Measurements from ENCODE around the gene TMCC1. TPM values are rescaled to one million over a fixed set of nuclear protein-coding genes. Genes with fewer than 3 reads are reported as not detected.

Gene TMCC1
- total and polyA plus RNA-seq, 2 experiments from 2014 or later: 12.3 to 26.9 TPM

DNA sequence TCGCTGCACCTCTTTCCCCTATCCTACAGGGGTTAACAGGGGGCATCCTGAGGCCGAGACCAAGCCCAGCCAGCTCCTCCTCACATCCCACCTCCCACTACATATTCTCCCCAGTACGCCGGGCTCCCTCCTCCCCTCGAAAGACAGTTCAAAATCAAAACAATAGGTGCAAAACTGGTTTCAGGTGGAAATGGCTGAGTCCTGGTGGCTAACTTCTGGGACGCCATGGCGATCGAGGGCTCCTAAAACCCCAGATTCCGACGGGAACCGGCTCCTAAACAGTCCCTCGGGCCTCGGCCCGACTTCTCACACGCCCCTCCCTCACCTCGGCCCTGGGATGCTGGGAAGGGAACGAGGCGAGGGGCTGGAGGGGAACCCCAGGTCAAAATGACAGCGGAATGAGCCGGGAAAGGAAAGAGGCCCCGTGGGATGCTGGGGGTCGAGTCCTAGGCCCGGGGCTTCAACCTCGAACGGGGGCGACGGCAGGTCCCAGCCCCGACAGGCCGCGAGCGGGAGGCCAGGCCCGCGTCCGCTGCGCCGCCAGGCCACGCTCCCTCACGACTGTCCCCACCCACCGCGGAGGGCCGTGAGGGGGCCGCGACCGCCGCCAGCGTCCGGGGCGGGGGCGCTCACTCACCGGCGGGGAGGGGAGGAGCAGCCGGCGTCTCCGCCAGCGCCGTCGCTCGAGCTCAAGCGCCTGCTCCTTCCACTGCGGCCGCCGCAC, 492 bp downstream of the TMCC1 start:
- peak overlapping the region; percentile 85 for H3K4me3 ChIP-seq
- no peaks in the 10 kb centered on the region for H3K27me3 ChIP-seq
- peak overlapping the region; percentile 92 for H3K27ac ChIP-seq
- H3K4me1 ChIP-seq (ENCODE audit: low read depth): peaks cover 35% of the 10 kb centered on the region
- peak; percentile 5 to 83 for DNase-seq (ENCODE audit: low read depth in 1 of 2, low spot score in 1 of 2)
- TF ChIP-seq, protein P1, sequence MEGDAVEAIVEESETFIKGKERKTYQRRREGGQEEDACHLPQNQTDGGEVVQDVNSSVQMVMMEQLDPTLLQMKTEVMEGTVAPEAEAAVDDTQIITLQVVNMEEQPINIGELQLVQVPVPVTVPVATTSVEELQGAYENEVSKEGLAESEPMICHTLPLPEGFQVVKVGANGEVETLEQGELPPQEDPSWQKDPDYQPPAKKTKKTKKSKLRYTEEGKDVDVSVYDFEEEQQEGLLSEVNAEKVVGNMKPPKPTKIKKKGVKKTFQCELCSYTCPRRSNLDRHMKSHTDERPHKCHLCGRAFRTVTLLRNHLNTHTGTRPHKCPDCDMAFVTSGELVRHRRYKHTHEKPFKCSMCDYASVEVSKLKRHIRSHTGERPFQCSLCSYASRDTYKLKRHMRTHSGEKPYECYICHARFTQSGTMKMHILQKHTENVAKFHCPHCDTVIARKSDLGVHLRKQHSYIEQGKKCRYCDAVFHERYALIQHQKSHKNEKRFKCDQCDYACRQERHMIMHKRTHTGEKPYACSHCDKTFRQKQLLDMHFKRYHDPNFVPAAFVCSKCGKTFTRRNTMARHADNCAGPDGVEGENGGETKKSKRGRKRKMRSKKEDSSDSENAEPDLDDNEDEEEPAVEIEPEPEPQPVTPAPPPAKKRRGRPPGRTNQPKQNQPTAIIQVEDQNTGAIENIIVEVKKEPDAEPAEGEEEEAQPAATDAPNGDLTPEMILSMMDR (IDR thresholded peaks at IDR 0.05; ENCODE audit: low read depth, low read length): no peak
- no peaks in the 10 kb centered on the region for H3K9me3 ChIP-seq (ENCODE audit: low read depth)
- H3K36me3 ChIP-seq: no peaks in the 10 kb centered on the region

DNA sequence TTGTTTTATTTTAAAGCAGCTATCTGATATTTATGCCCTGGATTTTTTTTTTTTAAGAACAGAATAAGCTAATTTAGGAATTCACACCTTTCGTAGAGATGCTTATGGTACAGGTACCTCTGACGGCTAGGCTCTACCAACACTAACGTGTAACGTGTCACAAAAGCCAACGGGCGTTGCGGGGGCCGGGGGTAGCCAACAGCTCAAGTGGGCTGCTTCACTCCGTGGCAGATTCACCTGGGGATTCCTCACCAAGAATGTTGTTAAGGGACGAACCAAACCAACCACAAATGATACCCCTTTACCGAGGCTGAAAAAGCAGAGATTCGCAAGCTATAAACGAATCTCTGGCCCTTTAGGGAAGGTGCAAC, 1.0 kb downstream of the TMCC1 start:
- peaks cover 35% of the 10 kb centered on the region for H3K4me1 ChIP-seq (ENCODE audit: low read depth)
- no peaks in the 10 kb centered on the region for H3K9me3 ChIP-seq (ENCODE audit: low read depth)
- peak overlapping the region; percentile 92 for H3K27ac ChIP-seq
- TF ChIP-seq, protein P1 (IDR thresholded peaks at IDR 0.05; ENCODE audit: low read depth, low read length): no peak
- H3K4me3 ChIP-seq: peak overlapping the region; percentile 85
- peak in 1 of 2 donors; percentile 3 for DNase-seq (ENCODE audit: low read depth in 1 of 2, low spot score in 1 of 2)
- H3K27me3 ChIP-seq: no peaks in the 10 kb centered on the region
- H3K36me3 ChIP-seq: no peaks in the 10 kb centered on the region

DNA sequence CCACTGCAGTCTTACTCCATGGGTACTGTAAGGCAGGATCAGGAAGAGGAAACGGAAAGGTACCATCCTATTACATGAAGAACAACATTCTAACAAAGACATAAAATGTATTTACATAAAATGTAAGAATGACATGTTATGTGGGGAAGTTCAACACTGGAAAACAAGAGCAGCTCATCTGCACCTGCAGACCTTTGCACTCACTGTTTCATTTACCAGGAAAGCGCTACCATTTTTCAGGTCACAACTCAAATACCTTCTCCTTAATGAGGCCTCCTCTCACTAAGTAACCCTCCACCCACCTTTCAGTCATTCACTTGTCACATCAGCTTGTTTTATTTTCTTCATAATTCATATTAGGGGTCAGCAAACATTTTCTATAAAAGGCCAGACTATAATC, 2.6 kb downstream of the TMCC1 start:
- H3K4me1 ChIP-seq (ENCODE audit: low read depth): peaks cover 35% of the 10 kb centered on the region
- H3K4me3 ChIP-seq: no peak overlapping the region
- peak overlapping the region; percentile 92 for H3K27ac ChIP-seq
- no peaks in the 10 kb centered on the region for H3K27me3 ChIP-seq
- TF ChIP-seq, protein P1 (IDR thresholded peaks at IDR 0.05; ENCODE audit: low read depth, low read length): no peak
- no peaks in the 10 kb centered on the region for H3K36me3 ChIP-seq
- no peak for DNase-seq (ENCODE audit: low read depth in 1 of 2, low spot score in 1 of 2)
- no peaks in the 10 kb centered on the region for H3K9me3 ChIP-seq (ENCODE audit: low read depth)

DNA sequence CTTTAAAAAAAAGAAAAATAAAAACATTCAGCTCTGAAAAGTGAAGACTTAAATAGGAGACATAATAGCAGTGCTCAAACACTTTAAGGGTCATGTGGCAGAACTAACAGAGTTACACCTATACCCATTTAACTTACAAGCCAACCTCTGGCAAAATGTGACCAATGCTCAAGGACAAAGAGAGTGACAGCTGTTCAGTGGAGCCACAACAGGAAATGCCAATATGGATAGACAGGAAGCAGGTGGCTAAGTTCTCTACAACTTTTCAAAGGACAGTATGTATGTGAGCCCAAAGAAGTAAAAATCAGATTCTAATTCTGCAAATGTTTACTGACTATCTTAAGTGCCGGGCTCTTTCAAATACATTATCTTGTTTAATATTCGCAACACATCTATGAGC, 3.4 kb downstream of the TMCC1 start:
- H3K27ac ChIP-seq: peak overlapping the region; percentile 6
- TF ChIP-seq, protein P1 (IDR thresholded peaks at IDR 0.05; ENCODE audit: low read depth, low read length): no peak
- no peak for DNase-seq (ENCODE audit: low read depth in 1 of 2, low spot score in 1 of 2)

DNA sequence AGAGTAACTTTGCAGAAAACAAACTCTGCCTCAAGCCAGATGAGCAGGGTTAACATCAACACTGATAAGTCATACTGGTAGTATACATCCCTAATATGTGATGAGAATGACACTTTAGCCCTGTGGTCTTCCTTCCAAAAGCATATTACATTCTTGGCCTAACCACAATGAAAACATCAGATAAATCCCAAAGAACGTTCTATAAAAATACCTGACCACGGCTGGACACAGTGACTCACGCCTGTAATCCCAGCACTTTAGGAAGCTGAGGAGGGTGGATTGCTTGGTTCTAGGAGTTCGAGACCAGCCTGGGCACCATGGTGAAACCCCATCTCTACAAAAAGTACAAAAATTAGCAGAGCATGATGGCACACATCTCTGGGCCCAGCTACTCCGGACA, 4.7 kb downstream of the TMCC1 start:
- TF ChIP-seq, protein P1 (IDR thresholded peaks at IDR 0.05; ENCODE audit: low read depth, low read length): no peak
- peaks cover 35% of the 10 kb centered on the region for H3K4me1 ChIP-seq (ENCODE audit: low read depth)
- no peaks in the 10 kb centered on the region for H3K9me3 ChIP-seq (ENCODE audit: low read depth)
- no peaks in the 10 kb centered on the region for H3K27me3 ChIP-seq
- peak overlapping the region; percentile 29 for H3K27ac ChIP-seq
- DNase-seq (ENCODE audit: low read depth in 1 of 2, low spot score in 1 of 2): peak in 1 of 2 donors; percentile 87
- no peaks in the 10 kb centered on the region for H3K36me3 ChIP-seq
- no peak overlapping the region for H3K4me3 ChIP-seq

More for the DNA sequence above, 3.4 kb downstream of the TMCC1 start:
- no peaks in the 10 kb centered on the region for H3K9me3 ChIP-seq (ENCODE audit: low read depth)
- H3K27me3 ChIP-seq: no peaks in the 10 kb centered on the region
- no peaks in the 10 kb centered on the region for H3K36me3 ChIP-seq
- H3K4me3 ChIP-seq: no peak overlapping the region
- H3K4me1 ChIP-seq (ENCODE audit: low read depth): peaks cover 35% of the 10 kb centered on the region
